HG02852 (cell line): Measurements from ENCODE around the gene PCBP3.

ENCODE experiments used
- ATAC-seq: cut with Tn5 transposase; IDR thresholded peaks from one replicate; pipeline ENCODE4 v1.9.1; 2021; ENCODE audit warnings: mild to moderate bottlenecking, moderate library complexity; ENCODE audit not compliant: unreplicated experiment

Gene PCBP3

DNA sequence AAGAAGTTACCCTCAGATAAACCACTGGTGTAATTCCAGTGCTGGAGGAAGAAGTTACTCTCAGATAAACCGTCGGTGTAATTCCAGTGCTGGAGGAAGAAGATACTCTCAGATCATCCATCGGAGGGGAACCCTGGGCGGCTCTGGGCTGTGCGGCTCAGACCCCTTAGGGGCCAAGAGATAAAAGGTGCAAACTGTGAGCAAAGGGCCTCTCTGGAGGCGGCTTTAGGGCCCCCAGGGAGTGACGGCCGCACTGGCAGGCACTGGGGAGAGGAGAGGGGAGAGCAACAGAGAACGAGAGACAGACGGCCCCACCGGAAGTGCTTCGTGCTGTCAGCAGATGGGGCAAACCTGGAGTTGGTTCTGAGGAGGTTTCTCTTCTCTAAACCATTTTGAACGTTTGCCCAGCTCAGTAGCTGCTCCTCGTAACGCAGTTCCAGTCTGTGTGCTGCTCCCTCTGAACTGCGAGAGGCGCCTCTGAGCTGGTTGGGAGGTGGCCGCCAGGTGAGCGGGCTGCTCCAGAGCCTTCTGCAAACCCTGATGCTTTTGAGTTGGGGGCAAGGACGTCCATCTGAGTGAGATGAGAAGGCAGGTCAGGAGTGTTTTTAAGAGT, 275.4 kb downstream of the PCBP3 start:
- ATAC-seq, result no peak

DNA sequence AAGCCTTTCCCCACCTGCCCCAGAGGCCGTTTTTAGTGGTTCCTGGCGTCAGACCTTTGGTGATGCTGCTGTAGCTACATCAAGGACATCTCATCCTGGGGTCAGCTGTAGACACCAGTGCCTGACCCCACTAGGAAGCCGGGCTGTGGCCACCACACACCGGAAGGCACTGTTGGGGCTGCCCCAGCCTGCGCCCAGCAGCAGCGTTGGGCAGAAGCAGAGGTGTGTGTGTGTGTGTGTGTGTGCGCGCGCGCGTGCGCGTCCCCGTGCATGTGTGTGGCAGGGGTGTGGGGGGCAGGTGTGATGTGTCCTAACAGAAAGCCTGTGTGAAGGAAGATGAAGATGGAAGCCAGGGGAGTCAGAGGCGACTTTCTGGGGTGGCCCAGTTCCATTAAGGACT, 276.1 kb downstream of the PCBP3 start:
- ATAC-seq, result no peak

DNA sequence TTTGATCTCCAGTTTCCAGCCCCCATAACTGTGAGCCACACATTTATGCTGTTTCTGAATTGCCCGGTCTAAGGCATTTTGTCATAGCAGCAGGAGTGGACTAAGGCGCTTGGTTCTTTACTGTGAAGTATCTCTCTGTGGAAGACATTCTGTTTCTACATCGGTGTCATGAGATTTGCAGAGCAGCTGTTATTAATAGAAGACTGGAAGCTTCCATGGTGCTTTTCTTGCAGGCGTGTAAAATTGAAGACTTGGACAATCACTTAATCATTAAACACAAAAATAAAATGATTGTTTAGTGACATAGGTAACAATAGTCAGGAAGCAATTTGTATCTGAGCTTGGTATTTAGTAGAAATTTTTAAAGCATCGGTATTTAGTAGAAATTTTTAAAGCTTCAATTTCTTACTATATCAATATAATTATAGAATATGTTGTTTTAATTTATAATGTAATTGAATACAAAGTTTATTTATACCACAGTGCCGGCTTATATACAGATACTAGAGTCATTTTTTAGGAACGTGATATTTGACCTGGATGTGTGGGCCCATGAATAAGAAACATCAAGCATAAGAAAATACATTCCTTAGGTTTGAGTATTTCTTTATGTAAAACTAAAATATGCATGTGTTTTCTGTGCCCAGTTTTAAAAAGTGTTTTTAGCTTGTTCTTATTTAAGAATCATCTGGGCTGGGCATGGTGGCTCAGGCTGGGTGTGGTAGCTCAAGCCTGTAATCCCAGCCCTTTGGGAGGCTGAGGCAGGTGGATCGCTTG, 277.5 kb downstream of the PCBP3 start:
- no peak for ATAC-seq

DNA sequence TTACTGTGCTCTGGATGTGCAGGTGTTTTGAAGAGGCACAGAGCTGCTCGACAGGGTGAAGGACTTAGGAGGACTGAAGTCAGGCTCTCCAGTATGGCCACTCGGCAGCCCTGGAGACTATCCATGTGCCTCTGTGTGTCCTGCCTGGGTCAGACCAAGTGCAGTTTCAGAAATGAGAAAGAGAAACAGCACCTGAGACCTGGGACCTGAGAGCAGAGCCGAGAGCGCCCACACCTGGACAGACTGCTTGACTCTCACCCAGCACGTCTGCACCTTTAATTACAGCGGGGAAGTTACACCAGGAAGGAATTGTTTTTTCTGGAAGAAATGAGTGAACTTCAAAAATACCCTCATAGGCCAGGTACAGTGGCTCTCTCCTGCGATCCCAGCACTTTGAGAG, 278.4 kb downstream of the PCBP3 start:
- ATAC-seq, result no peak

DNA sequence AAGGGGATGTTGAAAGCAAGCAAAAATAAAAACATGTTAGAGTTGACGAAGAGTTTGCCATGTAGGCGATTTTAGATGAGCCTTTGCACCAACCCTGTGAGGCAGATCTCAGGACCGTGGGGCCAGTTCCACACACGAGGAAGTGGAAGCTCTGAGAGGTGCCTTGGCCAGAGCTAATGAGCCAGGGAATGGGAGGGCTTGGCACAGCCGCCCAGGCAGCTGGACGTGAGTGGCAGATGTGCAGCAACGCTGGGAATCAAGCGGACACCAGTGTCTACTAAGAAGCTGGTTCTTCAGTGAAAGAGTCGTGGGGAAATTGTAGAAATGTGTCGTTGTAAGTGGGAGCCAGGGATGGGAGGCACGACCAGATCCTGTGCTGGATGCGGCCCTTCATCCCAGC, 279.1 kb downstream of the PCBP3 start:
- no peak for ATAC-seq

DNA sequence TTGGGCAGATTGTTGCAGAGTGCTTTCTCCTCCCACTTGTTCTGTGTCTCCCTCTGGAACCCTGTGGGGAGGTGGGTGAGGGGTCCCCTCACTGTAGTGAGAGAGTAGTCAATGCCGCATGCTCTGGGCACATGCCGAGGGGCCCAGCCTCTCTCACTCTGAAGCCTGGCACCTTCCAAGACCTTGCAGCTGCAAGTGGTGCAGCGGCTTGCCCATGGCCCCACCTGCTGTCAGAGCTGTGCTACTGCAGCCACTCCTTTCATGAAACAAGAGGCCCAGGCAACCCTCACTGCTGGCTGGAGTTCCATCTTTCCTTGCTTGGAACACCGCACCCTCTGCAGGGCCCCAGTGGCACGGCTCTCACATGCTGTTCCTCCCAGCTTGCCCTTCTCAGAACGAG, 279.6 kb downstream of the PCBP3 start:
- no peak for ATAC-seq

DNA sequence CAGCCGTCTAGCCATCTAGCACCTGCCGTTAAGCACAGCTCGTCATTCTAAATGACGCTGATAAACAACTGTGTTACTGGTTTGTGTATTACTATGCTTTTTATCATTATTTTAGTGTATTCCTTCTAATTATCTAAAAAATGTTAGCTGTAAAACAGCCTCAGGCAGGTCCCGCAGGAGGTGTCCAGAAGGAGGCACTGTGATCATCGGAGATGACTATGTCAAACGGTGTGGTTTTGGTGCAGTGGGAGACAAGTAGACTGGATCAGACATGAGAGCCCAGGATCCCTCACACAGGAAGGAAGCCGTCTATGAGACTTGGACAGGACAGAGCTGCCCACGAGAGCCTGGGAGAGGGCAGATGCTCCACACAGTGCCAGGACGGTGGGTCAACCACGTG, 282.8 kb downstream of the PCBP3 start:
- ATAC-seq, result no peak

DNA sequence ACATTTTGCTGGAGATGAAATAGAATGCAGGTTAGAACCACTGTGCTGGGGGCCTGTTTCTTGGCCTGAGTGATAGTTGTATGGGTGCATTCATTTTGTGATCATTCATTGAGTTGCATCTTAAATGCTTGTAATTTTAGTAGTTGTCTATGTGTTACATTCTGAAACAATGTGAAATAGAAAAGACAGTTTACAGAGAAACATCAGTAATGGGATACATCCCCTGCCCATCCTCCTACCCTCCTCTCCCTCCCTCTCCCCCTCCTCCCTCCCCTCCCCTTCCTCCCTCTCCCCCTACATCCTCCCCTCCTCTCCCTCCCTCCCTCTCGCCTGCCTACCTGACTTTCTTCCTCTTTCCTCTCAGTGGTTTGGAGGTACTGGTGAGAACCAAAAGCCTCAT, 283.5 kb downstream of the PCBP3 start:
- ATAC-seq, result no peak

DNA sequence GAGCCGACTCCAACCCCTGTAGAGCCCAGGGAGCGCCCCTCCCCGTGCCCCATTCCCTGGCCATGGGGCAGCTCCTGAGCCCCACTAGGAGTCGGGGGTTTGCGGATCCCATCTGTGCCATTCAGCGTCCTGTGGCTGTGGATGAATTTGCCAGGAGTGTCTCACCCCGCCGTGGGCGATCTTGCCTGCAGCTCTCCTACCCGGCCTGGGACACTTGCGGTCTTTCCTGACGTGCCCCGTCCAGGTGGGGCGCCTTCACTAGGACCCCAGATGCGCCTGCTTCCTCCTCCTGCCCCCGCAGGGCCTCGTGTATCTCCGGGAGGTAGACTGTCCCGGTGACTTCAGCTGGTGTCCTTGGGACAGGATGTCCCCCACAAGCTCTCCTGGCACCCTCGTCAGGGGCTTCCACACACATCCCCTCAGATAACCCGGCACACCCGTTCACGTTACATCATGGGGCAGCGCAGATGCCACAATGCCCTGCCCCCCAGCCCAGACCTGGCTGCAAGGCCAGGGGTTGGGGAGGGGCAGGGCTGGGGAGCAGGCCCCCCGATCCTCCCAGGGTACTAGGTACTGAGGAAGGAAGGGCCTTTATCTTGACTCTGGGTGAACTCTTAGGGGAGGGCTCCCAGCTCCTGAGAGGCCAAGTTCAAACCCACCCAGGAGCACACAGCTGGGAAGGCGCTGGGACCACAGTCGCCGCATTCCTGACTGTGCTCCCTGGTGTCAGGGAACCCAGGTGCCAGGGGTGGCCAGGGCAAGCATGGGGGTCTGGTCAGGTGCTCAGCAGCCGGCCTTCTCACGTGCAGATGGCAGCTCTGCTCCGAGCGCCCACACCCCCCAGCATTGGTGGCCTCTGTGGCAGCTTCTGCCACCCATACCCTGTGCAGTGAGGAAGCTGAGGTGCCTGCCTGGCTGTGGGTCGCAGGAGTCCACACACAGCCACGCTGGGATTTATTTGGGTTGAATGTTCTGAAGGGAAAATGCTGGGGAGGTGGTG, 284.6 kb downstream of the PCBP3 start:
- ATAC-seq, result no peak

DNA sequence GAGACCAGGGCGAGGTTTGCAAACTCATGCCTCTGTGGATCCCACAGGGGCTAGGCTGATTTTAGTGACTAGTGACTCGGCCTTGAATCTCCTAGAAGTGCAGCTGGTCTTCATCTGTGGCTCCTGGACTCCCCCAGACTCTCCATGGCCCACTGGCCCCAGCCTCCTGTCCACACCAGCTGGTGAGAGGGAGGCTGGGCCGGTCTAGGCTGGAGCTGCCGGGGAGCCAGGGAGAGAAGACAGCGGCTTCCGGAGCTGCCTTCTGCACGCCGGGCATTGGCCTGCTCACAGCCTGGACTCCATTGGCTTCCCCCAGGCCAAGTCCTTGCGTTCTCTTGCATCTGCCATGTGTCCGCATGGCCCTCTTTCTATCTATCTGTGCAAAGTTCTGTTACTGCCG, 285.9 kb downstream of the PCBP3 start:
- ATAC-seq, result no peak

DNA sequence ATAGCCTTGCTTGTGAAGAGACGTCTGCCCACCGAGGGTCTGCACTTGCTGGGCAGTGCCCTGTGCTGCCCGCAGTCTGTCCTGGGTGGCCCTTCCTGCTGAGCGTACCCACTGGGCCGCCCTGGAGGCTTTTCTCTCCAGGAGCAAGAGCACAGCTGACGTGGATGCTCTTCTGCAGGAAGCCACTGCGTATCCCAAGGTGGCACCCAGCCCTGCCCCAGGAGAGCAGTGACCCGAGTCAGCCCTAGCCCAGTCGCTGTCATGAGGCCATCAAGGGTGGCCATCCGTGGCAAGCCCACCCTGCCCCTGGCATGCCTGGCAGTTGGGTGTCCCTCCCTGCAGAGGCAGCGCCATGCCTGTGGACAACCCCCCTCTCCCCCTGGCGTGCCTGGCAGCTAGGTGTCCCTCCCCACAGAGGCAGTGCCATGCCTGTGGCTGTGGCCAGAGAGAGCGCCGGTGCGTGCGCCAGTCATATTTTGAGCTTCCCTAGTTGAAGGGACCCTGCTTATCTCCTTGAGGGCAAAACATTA, 286.8 kb downstream of the PCBP3 start:
- no peak for ATAC-seq

DNA sequence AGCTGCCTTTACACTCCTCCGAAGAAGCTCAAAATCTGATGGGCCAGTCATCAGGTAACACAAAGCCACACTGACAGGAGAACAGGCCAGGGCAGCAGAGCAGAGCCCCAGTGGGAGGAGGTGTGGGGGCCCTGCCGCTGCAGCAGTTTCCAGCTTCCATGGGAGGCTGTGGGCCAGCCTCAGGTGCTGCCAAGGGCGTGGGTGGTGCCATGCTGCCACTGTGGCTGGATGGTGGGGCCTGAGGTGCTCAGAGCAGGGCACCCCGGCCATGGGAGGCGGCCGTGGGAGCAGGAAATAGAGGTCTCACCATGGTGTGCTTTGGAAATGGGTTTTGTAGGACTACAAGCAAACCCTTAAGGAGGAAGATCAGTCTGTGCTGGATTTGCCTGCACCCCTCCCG, 287.3 kb downstream of the PCBP3 start:
- no peak for ATAC-seq

DNA sequence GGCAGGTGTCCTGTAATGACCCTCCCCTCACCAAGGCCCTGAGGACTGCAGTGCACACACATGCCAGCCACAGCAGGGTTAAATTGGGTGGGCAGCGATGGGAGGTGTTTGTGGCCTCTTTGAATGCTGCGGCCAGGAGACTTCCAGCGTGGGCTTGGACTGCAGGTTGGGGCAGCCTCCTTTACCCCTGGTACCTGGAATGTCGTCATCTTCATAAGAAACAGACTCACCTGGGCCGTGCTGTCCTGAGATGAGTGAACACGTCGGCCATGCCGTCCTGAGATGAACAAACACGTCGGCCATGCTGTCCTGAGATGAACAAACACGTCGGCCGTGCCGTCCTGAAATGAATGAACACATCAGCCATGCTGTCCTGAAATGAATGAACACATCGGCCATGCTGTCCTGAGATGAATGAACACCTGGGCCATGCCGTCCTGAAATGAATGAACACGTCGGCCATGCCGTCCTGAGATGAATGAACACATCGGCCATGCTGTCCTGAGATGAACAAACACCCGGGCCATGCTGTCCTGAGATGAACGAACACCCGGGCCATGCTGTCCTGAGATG, 288.0 kb downstream of the PCBP3 start:
- no peak for ATAC-seq

DNA sequence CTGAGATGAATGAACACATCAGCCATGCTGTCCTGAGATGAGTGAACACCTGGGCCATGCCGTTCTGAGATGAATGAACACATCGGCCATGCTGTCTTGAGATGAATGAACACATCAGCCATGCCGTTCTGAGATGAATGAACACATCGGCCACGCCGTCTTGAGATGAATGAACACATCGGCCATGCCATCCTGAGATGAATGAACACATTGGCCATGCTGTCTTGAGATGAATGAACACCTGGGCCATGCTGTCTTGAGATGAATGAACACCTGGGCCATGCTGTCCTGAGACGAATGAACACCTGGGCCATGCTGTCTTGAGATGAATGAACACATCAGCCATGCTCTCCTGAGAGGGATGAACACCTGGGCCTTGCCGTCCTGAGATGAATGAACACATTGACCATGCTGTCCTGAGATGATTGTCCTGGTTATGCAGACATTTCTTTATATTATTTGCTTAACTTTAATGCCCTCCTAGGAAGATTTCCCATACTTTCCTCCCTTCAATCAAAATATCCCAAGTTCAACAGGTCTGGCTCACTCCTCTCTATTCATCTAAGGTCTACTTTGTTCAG, 289.5 kb downstream of the PCBP3 start:
- no peak for ATAC-seq

DNA sequence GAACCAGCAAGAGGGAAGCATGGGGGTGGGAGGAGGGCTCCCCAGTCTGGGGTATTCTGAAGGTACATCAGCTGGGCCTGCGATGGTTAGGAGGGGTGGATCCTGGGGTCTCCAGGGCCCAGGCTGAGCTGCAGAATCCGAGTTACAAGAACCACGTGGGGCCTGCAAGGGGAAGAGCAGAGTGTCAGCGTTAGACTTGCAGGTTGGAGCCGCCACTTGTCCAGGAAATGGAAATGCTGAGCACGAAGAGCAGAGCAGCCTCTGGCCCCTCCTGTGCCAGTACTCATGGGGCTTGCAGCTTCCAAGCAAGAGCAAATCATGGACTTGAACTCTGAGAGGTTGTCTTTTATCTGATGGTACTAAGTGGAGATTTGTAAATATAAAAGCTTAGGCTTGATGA, 290.6 kb downstream of the PCBP3 start:
- ATAC-seq, result no peak

DNA sequence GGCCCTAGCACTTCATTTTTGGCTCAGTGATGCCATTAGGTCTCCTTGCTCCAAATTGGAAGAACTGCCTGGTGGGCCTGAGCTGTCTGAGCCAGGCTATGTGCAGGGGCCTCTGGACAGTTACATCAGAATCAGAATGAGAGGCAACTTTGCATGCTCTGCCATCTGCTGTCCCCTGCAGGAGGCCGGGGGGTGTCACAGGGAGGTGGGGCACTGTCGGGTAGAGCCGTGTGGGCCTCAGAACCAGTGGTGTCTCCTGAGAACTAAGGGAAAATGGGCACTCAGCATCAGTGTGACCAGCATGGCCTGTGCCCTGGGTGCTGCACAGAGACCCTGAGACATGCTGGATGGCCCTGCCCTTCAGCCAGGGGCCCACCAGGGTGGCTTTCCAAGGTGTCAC, 291.0 kb downstream of the PCBP3 start:
- no peak for ATAC-seq

DNA sequence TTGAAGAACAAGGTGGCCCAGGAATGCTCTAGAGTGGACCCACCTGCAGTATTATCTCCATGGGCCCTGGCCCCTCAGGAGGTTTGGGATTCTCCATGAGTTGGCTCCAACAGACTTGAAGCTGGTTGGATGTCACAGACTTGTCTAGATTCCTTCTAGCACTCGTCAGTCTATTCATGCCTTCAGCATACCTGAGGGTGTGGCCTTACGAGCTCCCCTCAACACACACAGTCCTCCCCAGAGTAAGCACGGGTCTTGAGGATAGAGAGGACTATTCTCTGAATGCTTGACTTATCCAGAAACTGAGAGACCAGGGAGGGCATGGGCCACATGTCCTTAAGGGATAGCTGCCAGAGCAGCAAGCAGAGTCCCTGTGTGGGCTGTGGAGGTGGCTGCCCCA, 292.1 kb downstream of the PCBP3 start:
- ATAC-seq, result no peak

DNA sequence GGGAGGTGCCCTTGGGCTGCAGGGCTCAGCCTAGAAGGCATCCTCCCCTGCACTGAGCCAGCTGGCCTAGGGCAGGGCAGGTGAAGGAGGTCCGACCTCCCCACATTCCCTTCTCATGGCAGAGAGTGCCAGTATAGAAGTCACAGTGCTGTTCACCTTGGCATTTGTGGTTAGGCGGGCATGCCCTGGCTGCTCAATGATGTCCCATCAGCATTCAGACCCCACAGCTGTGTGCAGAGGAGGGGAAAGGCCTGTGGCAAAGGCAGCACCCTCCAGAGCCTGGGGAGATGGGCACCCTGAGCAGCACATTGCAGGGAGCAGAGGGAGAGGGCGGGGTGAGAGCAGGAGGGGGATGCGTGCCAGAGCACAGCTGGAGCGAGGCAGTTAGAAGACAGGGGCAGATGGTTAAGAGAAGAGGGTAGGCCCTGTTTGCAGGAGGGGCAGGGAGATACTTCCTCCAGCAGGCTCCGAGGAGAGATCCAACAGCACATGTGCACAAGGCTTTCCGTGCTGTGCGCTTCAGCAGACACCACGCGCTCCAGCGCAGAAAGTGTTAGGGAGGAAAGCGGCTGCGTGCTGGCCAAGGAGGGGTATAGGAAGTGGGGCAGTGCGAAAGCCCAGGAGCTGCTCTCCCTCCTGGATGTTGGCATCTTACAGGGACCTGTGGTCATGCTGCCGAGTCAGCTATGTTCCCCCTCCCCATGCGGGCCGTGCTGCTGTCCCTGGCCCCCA, 294.4 kb downstream of the PCBP3 start:
- no peak for ATAC-seq

DNA sequence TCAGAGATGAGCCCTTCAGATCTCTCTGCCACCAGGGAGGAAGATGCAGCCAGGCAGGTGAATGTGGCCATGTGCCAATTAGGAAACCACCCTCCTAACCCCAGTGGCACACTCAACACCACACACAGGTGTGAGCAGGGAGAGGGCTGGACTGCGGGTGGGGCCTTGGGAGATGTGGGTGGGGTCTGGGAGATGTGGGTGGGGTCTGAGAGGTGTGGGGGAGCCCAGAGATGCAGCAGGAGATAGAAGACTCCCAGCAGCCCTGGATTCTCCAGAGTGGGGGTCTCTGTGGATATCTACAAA, 294.9 kb downstream of the PCBP3 start:
- no peak for ATAC-seq

DNA sequence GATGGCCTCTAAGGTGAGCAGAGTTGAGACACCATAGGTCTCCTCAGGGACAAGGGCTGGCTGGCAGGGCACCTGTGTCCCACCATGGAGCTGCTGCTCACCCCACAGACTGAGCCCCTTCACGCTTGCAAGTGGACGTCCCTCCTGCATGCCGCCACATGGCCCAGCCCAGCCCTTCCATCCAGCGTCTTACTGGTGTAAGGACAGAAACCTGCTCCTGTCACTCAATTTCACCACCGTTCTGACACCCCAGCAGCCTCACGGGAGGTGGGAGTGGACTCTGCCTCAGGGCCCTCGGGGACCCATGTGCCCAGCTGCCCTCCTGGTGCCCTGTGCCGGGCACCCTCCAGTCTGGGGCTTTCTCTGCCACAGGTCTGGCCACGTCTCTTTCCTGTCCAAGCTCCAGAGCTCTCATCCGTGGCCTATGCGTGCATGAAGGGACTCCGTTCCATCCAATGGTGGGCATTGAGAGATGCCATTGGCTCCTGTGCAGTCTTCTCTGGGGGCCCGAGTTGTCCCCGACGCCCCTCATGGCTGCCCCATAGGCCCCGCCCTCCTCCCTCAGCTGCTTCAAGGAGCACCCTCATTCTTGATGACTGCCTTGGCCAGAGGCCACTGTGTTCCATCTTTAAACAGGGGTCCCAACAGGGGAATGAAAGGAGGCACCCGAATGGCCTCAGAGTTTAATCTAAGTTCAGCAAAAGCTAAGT, 295.4 kb downstream of the PCBP3 start:
- ATAC-seq, result no peak
